Measurements from ENCODE around the gene TPPP.
"Not testable (repeated sequence)": the region's sequence is repeated elsewhere in the genome, so short reads cannot be mapped to it uniquely, and the experiment has no call there.

The TPPP gene

DNA sequence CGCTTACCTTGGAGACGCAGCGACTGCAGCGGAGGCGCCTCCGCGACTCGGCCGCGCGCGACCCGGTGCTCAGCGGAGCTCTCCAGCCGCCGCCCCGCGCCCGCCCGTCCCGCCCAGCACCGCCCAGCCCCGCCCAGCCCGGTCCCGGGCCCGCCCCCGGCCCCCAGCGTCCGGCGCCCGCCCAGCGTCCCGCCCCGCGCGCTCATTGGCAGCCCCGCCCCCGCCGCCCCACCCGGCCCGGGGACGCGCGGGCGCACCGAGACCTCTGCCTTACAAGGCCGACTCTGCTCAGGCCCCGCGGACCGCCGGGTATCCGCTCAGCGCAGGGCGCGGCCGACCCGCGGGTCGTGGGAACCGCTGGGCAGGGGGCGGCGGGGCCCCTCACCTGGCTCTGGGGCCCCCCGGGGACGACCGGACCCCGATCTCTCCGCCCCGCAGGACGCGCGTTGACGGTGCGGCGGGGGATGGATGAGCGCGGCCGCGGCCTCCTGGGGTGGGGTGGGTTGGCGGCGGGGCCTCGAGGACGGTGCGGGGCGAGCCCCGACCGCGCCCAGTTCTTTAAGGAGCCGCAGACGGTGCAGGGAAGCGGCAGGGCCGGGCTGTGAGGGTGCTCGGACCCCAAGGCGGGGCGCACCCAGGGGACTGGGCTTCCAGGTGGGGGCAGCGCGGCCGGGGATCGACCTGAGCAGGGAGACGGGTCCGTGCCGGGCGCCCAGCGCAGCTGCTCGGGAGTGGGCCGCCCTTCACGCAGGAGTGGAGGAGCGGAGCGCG is at the start of gene TPPP:
TPPP (minus strand) TSS at position 82 of the 771 bp plus-strand sequence. CDS start 15,292 bp downstream, outside the sequence.
- DNase-seq (ENCODE audit: low spot score): peak; percentile 93
- in situ Hi-C loops (cut with MboI; ENCODE audit: low pct_unique_long_range_greater_than_20kb, low sequenced_read_pairs, unreplicated experiment): not testable (repeated sequence)

DNA sequence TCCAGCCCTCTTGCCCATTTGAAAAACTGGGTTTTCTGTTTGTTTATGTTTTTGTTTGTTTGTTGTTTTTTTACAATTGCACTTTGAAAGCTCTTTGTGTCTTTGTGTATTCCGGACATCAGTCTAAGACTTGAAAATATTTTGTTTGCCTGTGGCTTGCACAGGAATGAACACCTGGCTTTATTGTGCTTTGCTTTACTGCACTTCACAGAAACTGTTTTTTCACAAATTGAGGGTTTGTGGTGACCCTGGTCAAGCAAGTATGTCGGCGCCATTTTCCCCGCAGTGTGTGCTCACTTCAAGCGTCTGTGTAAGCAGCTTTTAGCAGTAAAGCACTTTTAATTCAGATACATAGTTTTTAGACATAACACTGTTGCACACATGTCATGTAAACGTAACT is 49.1 kb upstream of the TPPP start:
- DNase-seq (ENCODE audit: low spot score); in situ Hi-C loops (cut with MboI; ENCODE audit: low pct_unique_long_range_greater_than_20kb, low sequenced_read_pairs, unreplicated experiment): not testable (repeated sequence)

- DNase-seq (ENCODE audit: low spot score); in situ Hi-C loops (cut with MboI; ENCODE audit: low pct_unique_long_range_greater_than_20kb, low sequenced_read_pairs, unreplicated experiment): not testable (repeated sequence)
Measured at GRCh38 chr5:734145-734544, 41.0 kb upstream of the TPPP start.

GRCh38 chr5:732754-733454 is 39.8 kb upstream of the TPPP start:
- in situ Hi-C loops (cut with MboI; ENCODE audit: low pct_unique_long_range_greater_than_20kb, low sequenced_read_pairs, unreplicated experiment); DNase-seq (ENCODE audit: low spot score): not testable (repeated sequence)

DNA sequence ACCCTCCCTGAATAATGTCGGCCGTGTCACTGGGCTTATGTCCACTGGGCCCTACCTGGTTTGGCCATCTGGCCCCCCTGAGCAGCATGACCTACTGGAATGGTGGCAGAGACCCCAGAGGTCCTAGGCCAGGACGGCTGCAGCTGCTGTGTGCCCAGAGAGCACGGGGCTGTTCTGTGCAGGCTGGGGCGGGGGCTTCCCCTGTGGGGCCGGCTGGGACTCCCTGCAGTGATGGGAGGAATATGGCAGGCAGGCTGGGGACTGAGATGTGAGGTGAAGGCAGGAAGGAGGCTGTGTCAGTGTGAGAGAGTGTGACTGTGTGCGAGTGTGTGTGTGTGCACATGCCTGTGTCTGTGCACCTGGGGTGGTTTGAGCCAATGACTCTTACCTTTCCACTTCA is 36.1 kb upstream of the TPPP start:
- DNase-seq (ENCODE audit: low spot score); in situ Hi-C loops (cut with MboI; ENCODE audit: low pct_unique_long_range_greater_than_20kb, low sequenced_read_pairs, unreplicated experiment): not testable (repeated sequence)

DNA sequence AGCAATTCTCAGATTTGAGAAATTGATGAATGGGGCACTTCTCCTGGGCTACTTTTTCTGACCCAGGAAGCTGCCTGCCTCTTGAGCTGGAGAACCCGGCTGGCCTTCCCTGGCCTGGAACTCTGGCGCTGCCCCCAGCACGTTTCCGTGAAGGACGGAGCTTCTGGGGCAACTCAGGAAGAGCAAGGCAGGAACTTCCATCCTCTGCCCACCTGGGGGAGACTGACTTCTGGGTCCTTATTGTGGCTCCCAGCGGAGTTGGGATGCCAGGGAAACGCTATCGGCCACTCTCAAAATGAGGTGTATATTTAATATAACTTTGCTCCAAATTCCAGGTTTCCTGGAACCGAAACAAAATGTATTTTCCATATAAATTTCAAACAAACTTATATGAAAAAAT is 33.9 kb upstream of the TPPP start:
- DNase-seq (ENCODE audit: low spot score); in situ Hi-C loops (cut with MboI; ENCODE audit: low pct_unique_long_range_greater_than_20kb, low sequenced_read_pairs, unreplicated experiment): not testable (repeated sequence)

DNA sequence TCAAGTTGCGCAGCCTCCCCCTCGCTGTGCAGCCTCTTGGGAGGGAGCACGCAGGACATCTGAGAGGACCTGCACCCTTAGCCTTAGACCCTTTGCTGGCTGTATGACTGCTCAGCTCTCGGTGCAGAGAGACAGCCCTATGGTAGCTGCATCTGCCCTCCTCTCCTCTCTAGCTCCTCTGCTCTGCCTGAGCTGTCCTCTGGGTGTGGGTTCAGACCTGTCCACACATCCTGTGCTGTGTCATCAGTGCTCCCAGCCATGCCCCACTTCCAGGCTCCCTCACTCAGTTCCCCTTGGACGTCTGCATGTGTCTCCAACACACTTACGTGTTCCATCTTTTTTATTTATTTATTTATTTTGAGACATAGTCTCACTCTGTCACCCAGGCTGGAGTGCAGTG is 30.7 kb upstream of the TPPP start:
- DNase-seq (ENCODE audit: low spot score); in situ Hi-C loops (cut with MboI; ENCODE audit: low pct_unique_long_range_greater_than_20kb, low sequenced_read_pairs, unreplicated experiment): not testable (repeated sequence)

- in situ Hi-C loops (cut with MboI; ENCODE audit: low pct_unique_long_range_greater_than_20kb, low sequenced_read_pairs, unreplicated experiment); DNase-seq (ENCODE audit: low spot score): not testable (repeated sequence)
Measured at GRCh38 chr5:723309-723708, 30.2 kb upstream of the TPPP start.

DNA sequence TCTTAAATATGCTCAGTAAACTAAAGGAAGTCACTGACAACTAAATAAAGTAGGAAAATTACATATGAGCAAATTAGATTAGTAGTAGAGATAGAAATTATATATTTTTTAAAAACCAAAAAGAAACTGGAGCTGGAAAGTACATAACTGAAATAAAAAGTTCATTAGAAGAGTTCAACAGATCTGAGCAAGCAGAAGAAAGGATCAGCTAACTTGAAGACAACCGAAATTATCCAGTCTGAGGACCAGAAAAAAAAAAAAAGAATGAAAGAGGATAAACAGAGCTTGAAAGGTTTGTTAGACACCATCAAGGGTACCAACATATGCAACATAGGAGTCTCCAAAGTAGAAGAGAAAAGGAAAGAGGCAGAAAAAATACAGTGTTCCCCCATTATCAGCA is 26.2 kb upstream of the TPPP start:
- DNase-seq (ENCODE audit: low spot score); in situ Hi-C loops (cut with MboI; ENCODE audit: low pct_unique_long_range_greater_than_20kb, low sequenced_read_pairs, unreplicated experiment): not testable (repeated sequence)

GRCh38 chr5:717143-717542 is 24.0 kb upstream of the TPPP start:
- DNase-seq (ENCODE audit: low spot score): no peak
- in situ Hi-C loops (cut with MboI; ENCODE audit: low pct_unique_long_range_greater_than_20kb, low sequenced_read_pairs, unreplicated experiment): no loop called here
- TF ChIP-seq, protein P1, sequence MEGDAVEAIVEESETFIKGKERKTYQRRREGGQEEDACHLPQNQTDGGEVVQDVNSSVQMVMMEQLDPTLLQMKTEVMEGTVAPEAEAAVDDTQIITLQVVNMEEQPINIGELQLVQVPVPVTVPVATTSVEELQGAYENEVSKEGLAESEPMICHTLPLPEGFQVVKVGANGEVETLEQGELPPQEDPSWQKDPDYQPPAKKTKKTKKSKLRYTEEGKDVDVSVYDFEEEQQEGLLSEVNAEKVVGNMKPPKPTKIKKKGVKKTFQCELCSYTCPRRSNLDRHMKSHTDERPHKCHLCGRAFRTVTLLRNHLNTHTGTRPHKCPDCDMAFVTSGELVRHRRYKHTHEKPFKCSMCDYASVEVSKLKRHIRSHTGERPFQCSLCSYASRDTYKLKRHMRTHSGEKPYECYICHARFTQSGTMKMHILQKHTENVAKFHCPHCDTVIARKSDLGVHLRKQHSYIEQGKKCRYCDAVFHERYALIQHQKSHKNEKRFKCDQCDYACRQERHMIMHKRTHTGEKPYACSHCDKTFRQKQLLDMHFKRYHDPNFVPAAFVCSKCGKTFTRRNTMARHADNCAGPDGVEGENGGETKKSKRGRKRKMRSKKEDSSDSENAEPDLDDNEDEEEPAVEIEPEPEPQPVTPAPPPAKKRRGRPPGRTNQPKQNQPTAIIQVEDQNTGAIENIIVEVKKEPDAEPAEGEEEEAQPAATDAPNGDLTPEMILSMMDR (IDR thresholded peaks at IDR 0.05; ENCODE audit: extremely low read depth, insufficient read depth, missing control alignments): no peak

DNA sequence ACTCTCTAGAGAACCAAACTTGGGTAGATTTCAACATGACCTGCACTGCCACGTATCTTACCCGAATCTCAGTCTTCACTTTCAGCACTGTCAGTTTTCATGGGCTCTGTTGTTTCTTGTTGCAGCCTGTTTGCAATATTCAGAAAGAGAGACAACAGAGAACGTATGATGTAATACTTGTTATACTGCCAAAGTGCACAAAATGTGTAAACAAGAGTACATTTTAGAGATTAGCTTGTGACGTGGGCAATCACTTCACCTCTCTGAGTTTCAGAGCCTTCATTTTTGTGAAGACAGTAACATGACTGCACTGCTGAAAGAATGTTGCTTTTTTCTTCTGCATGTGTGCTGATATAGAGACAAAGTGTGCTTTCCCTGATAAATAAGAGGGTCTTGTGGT is 23.6 kb upstream of the TPPP start:
- DNase-seq (ENCODE audit: low spot score); in situ Hi-C loops (cut with MboI; ENCODE audit: low pct_unique_long_range_greater_than_20kb, low sequenced_read_pairs, unreplicated experiment): not testable (repeated sequence)

- in situ Hi-C loops (cut with MboI; ENCODE audit: low pct_unique_long_range_greater_than_20kb, low sequenced_read_pairs, unreplicated experiment); DNase-seq (ENCODE audit: low spot score): not testable (repeated sequence)
Measured at GRCh38 chr5:715636-716035, 22.5 kb upstream of the TPPP start.

GRCh38 chr5:714215-715118 is 21.3 kb upstream of the TPPP start:
- DNase-seq (ENCODE audit: low spot score); in situ Hi-C loops (cut with MboI; ENCODE audit: low pct_unique_long_range_greater_than_20kb, low sequenced_read_pairs, unreplicated experiment): not testable (repeated sequence)

DNA sequence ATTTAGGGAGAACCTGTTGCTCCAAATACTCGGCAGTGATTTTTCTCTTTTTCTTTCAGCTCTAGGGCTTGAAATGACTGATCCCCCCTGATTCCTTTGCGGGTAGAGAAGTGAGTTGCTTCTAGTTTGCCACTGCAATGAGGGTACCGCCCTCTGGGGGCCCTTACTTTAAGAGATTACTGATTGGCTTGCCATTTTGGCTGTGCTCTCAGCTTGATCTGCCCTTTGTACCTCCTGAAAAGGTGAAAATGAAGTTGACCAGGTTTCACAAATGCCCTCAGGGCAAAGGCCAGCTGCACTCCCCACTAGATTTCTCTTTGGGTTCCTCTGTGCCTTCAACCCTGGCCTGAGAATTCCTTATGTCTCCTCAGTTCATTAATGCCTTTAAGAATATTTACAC is 20.5 kb upstream of the TPPP start:
- DNase-seq (ENCODE audit: low spot score); in situ Hi-C loops (cut with MboI; ENCODE audit: low pct_unique_long_range_greater_than_20kb, low sequenced_read_pairs, unreplicated experiment): not testable (repeated sequence)

DNA sequence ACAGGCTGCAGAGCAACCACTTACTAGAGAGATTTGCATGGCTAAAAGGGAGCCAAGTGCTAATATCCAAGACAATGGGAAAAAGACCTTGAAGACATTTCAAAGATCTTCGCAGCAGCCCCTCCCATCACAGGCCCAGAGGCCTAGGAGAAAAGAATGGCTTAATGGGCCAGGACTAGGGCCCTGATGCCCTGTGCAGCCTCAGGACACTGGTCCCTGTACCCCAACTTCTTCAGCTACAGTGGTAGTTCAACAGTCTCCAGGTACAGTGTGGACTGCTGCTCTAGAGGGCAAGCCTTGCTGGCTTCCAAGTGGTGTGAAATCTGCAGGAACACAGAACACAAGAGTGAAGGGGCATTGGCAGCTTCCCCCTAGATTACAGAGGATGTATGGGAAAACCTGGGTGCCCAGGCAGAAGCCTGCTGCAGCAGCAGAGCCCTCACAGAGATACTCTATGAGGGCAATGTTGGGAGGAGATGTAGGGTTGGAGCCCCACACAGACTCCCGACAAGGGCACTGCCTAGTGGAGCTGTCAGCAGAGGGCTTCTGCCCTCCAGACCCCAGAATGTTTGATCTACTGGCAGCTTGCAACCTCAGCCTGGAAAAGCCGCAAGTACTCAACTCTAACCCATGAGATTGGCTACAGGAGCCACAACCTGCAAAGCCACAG is 15.8 kb upstream of the TPPP start:
- in situ Hi-C loops (cut with MboI; ENCODE audit: low pct_unique_long_range_greater_than_20kb, low sequenced_read_pairs, unreplicated experiment); DNase-seq (ENCODE audit: low spot score): not testable (repeated sequence)

DNA sequence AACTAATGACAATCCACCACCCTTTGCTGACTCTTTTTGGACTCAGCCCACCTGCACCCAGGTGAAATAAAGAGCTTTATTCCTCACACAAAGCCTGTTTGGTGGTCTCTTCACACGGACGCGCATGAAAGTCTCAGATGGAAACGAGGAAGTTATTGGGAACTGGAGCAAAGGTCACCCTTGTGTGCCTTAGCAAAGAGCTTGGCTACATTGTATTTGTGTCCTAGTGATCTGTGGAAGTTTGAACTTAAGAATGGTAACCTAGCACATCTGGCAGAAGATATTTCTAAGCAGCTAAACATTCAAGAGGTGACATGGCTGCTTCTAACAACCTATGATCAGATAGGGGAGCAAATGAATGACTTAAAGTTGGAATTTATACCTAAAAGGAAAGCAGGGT is 15.2 kb upstream of the TPPP start:
- in situ Hi-C loops (cut with MboI; ENCODE audit: low pct_unique_long_range_greater_than_20kb, low sequenced_read_pairs, unreplicated experiment); DNase-seq (ENCODE audit: low spot score): not testable (repeated sequence)

Data from GM13977 (cell line).